AG10803 (cell line): ENCODE data around the gene INO80E.

Experiments
- DNase-seq: peaks from one replicate; pipeline ENCODE4 v3.0.0; 2010; ENCODE audit warnings: low read depth
- H3K4me3 ChIP-seq: 2 replicates; pipeline ENCODE4 v1.5.1; 2011; ENCODE audit warnings: mild to moderate bottlenecking, low read length, control low read depth
- TF ChIP-seq, protein P1 (sequence below): conservative IDR thresholded peaks from 2 replicates; pipeline ENCODE4 v1.5.1; 2011; ENCODE audit warnings: mild to moderate bottlenecking, low read length, control low read depth, inconsistent platforms

INO80E gene

GRCh38 chr16:29961127-29961478 is 34.9 kb upstream of the INO80E start:
- peak overlapping the region; percentile 83 for H3K4me3 ChIP-seq
- no peak for DNase-seq
- TF ChIP-seq, protein P1, sequence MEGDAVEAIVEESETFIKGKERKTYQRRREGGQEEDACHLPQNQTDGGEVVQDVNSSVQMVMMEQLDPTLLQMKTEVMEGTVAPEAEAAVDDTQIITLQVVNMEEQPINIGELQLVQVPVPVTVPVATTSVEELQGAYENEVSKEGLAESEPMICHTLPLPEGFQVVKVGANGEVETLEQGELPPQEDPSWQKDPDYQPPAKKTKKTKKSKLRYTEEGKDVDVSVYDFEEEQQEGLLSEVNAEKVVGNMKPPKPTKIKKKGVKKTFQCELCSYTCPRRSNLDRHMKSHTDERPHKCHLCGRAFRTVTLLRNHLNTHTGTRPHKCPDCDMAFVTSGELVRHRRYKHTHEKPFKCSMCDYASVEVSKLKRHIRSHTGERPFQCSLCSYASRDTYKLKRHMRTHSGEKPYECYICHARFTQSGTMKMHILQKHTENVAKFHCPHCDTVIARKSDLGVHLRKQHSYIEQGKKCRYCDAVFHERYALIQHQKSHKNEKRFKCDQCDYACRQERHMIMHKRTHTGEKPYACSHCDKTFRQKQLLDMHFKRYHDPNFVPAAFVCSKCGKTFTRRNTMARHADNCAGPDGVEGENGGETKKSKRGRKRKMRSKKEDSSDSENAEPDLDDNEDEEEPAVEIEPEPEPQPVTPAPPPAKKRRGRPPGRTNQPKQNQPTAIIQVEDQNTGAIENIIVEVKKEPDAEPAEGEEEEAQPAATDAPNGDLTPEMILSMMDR = no peak

GRCh38 chr16:29961479-29962343 is 34.3 kb upstream of the INO80E start, which contains the start of gene TMEM219:
Gene TMEM219, plus strand, starts transcription at chr16:29962079. Its CDS starts 1,065 bp downstream, at chr16:29963144.
- H3K4me3 ChIP-seq = peak within 1 kb of the TSS; percentile 87
- TF ChIP-seq, protein P1 = peak; percentile 44
- peak; percentile 84 for DNase-seq

GRCh38 chr16:29962344-29962994 is 33.6 kb upstream of the INO80E start:
- TF ChIP-seq, protein P1 = no peak
- peak overlapping the region; percentile 87 for H3K4me3 ChIP-seq
- DNase-seq = peak; percentile 45

GRCh38 chr16:29963021-29963743 is 32.9 kb upstream of the INO80E start:
- TF ChIP-seq, protein P1 = no peak
- DNase-seq = no peak
- H3K4me3 ChIP-seq = peak overlapping the region; percentile 87

- TF ChIP-seq, protein P1 = no peak
- H3K4me3 ChIP-seq = no peak overlapping the region
- no peak for DNase-seq
Observed at GRCh38 chr16:29968205-29968604, 27.8 kb upstream of the INO80E start.

- no peak overlapping the region for H3K4me3 ChIP-seq
- TF ChIP-seq, protein P1 = no peak
- DNase-seq = no peak
Observed at GRCh38 chr16:29971304-29971703, 24.7 kb upstream of the INO80E start.
